Mesenteric fat pad (tissue), 1 donor: ENCODE data around the gene MTHFD2L. TPM values are rescaled to one million over a fixed set of nuclear protein-coding genes. Genes with fewer than 3 reads are reported as not detected.

ENCODE experiments used
- DNase-seq: peaks from one replicate; pipeline ENCODE4 v3.0.0-alpha.2; 2020; ENCODE audit warnings: low spot score
- total RNA-seq: library from RNA; stranded (reverse); fragmentation: NEBNext Ultra II Directional; extraction: Animal tissue kit (Norgen Biotek cat#: 25700); gene quantifications from one replicate; pipeline ENCODE4 v1.2.1, GENCODE V29; 2021
- donor health status: DM: yes; HTN: yes; CAD: no.

Gene MTHFD2L
- total RNA-seq, 1 donor from 2014 or later = 8.4 TPM

DNA sequence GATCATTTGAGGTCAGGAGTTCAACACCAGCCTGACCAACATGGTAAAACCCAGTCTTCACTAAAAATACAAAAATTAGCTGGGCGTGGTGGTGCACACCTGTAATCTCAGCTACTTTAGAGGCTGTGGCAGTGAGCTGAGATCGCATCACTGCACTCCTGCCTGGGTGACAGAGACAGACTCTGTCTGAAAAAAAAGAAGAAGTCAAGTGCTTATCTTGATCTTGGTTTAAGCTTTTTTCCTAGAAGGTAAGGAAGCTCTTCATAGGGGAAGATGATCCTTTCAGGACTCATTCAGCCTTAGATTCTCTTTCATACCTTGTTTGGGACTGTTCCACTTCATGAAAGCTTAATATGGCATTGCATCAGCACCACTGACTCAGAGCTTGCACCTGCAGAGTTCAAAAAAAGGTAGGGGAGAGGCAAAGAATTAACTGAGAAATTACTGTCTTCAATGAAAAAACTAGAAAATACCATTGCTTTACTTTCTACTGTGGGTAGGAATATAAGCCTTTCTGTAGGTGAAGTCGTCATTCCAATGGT is 79.6 kb downstream of the MTHFD2L start:
- no peak for DNase-seq

GRCh38 chr4:74244049-74244448 is 86.1 kb downstream of the MTHFD2L start:
- DNase-seq = no peak

GRCh38 chr4:74252933-74253332 is 95.0 kb downstream of the MTHFD2L start:
- no peak for DNase-seq

GRCh38 chr4:74254386-74254785 is 96.5 kb downstream of the MTHFD2L start:
- DNase-seq = no peak

GRCh38 chr4:74255096-74255495 is 97.2 kb downstream of the MTHFD2L start:
- DNase-seq = no peak

DNA sequence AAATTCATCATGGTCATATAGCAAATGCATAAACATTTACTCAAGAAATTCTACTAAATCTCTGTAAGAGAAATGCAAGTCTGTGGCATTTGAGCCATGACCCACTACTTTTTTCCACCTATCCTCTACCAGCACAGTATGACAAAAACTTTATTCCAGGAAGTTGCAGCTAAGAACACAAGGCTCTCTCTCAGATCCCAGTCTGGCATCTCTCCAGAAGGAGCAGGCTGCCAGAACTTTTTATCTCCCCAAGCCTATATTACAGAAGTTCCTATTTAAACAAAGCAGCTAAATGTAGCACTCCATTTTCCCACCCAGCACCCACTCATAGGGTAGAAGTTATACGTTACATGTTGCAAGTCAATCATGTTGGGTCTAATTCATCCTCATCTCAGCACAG is 101.0 kb downstream of the MTHFD2L start:
- no peak for DNase-seq

DNA sequence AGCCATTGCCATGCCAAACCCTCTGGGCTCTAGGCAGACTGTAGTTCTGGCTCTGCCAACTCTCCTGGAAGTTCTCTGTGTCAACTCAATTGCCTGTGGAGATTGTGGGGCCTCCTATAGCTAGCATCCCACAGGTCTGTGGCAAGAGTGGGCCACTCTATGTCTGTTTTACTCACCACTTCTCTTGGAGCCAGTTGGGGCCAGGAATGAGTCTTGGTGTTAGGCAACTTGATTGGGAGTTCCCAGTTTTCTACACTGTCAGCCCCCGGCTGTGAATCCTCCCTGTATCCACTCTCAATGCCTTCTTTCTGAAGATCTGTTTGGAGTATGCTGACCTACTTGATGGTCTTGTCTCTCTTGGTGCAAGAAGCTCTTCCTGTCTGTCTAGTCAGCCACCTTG is 102.1 kb downstream of the MTHFD2L start:
- no peak for DNase-seq

GRCh38 chr4:74262522-74262921 is 104.6 kb downstream of the MTHFD2L start:
- DNase-seq = no peak

GRCh38 chr4:74263551-74263950 is 105.6 kb downstream of the MTHFD2L start:
- DNase-seq = no peak

DNA sequence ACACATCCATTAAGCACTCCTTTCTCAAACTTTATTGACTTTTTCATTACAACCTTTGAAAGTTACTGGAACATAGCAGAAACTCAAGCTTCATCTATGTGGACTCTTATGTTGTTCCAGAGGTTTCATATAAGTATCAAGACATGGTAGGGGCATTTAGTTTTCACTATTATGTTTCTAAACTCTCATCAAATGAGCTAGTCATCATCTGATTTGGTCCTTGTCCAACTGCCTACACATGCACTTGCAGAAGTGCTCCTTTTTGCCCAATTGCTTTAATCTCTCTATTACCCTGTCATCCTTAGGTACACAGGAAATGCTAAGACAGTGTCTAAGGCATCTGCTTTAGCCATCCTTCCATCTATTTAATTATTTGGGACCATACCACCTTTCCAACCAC is 108.2 kb downstream of the MTHFD2L start:
- no peak for DNase-seq

DNA sequence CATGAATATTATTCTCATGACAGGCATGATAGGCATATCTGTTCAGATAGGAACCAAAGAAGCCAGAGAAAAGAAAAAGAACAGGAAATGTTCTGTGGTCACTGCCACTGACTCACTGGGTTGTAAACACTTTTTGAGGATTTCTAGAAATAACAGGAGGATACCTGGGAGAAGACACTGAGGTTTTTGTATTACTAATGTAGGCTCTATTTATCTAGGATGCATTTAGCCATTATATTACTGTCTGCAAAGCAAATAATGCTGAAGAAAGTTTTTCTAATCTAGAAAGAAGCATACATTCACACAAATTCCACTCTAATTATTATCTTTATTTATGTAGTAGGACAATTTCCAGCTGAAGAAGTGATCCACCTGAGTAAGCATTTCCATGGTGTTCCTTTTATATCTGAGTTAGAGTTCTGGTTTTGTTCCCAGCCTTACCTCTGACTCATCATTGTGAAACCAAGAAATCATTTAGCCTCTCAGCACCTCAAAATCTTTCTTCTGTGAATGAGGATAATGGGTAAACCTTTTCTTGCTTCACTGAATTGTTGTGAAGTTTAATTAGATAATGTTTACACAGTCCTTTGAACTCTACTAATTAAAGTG is 110.2 kb downstream of the MTHFD2L start:
- no peak for DNase-seq

GRCh38 chr4:74268643-74269042 is 110.7 kb downstream of the MTHFD2L start:
- no peak for DNase-seq

DNA sequence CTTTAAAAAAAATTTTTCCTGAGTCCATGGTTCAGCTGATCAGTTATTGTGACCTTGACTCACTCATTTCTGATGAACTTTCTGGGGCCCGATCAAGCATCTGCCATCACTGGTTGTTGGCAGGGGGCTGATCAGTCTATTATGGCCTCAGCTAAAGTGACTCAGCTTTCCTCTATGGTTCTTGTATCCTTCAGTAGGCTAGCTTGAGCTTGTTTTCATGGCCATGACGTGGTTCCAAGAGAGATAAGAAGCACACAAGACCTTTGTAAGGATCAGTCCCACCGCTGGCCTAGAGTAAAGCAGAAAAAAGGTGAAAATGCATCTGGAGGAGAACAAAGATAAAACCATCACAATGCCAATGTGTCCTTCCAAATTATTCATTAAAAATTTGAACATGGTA is 120.6 kb downstream of the MTHFD2L start:
- no peak for DNase-seq

DNA sequence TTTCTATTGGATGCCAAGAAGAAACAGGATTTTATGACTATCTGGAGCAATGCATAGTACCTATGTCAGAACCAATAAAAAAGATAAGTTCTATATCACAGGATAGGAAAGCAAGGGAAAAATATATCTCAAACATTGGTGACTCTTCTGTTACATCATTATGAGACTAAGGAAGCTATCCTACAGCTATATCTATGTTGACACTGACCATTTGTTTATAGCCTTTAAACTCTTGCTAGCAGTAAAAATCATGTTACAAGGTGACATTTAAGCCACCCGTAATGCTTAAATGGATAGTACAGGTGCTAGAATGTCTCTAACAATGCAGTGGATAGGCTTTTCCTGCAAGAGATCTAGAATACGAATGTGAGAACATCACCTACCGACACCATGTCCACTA is 121.8 kb downstream of the MTHFD2L start:
- no peak for DNase-seq

- DNase-seq = no peak
Measured at GRCh38 chr4:74282926-74283325, 125.0 kb downstream of the MTHFD2L start.

- no peak for DNase-seq
Measured at GRCh38 chr4:74283614-74284013, 125.7 kb downstream of the MTHFD2L start.

GRCh38 chr4:74284053-74284452 is 126.1 kb downstream of the MTHFD2L start:
- DNase-seq = no peak

GRCh38 chr4:74287164-74287563 is 129.2 kb downstream of the MTHFD2L start:
- DNase-seq = no peak

- DNase-seq = no peak
Measured at GRCh38 chr4:74287791-74288190, 129.9 kb downstream of the MTHFD2L start.

DNA sequence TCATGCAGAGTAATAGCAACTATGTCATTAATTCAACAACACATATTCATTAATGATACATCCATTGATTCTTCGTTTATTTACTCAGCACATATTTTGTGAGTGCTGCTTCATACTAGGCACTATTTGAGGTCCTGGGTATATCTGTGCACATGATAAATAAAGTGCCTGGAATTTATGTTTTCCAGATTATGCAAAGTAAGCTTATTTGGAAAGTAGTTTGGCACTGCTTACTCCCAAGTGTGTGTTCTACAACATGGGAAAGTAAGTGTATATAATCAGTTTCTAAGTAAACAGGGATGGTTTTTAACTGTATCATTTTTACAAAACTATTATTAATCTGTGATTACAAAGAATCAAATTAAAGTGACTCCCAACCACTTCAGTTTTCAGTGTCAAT is 133.6 kb downstream of the MTHFD2L start:
- DNase-seq = no peak

- DNase-seq = no peak
Measured at GRCh38 chr4:74292111-74292870, 134.4 kb downstream of the MTHFD2L start.

DNA sequence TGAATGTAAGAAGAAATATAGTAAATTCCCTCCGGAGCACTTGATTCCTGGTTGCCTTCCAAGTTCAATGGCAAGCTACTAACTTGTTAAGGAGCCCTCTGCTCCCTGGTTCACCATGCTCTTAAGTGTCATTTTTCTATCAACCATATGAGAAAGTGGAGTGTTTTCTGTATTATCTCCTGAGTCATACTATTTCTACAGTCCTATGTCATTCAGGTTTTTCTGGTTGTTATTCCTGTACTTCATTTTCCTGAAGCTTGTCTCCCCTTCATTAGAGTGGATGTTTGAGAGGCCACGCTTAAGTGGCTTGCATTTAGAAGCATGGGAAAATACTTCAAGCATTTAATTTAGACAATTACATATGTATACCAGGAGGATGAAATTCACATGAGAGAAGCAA is 135.6 kb downstream of the MTHFD2L start:
- no peak for DNase-seq

DNA sequence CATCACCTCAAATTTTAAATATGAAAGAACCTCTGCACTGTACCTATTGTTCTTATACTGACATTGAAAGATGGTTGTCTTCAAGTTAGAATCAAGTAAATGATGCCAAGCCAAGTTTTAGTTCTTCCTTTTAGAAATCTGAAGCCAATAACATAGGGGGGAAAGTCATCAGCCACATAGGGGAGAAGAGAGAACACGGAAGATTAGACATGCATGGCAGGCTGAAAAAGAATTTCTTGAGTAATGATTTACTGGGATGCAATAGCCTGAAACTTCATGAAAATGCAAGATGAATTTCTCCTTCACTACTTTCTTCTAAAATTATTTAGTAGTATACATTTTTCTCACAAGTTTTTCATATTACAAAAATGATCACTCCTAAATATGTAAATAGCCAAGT is 136.8 kb downstream of the MTHFD2L start:
- no peak for DNase-seq
